ENCODE data around the gene C2CD3.

GRCh38 chr11:73969091-73969490 lies 201.7 kb downstream of the C2CD3 start:
- TF ChIP-seq CTCF (IDR thresholded peaks at IDR 0.05) (no peak), POLR2A (IDR thresholded peaks at IDR 0.05) (no peak), POLR2AphosphoS5 (IDR thresholded peaks at IDR 0.05; ENCODE audit: insufficient read depth in 1 of 2, low read depth in 1 of 2) (no peak)
